ENCODE measurements around the gene CSTF3.
"Not testable (repeated sequence)": the region's sequence is repeated elsewhere in the genome, so short reads cannot be mapped to it uniquely, and the experiment has no call there.

Gene CSTF3

DNA sequence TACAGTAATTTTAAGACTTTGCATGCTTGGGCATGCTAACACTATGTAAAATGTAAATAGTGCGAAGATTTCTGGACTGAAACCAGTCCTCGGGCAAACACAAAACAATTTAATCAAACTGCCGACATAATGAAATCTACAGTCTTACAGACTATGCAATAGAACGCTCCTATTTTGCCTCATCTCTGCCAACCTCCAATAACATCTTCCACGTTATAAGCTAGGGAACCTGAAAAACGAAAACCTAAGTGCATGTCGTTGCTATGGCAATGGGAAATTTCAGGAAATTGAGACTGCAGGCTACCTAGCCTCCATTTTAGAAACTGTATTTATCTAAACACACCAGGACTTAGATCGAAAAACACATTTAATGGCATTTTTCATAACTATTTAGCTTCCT is 1.1 kb downstream of the CSTF3 start:
- DNase-seq = no peak

DNA sequence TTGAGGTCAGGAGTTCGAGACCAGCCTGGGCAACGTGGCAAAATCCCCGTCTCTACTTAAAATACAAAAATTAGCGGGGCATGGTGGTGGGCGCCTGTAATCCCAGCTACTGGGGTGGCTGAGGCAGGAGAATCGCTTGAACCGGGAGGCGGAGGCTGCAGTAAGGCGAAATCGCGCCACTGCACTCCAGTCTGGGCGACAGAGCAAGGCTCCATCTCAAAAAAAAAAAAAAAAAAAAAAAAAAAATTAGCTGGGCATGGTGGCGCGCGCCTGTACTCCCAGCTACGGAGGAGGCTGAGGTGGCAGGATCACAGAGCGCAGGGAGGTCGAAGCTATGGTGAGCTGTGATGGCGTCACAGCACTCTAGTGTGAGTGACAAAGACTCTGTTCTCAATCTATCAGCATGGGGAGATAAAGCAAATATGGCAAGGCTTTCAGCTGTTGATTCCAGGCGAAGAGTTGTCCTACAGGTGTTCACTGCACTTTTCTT is 1.9 kb downstream of the CSTF3 start:
- not testable (repeated sequence) for DNase-seq

DNA sequence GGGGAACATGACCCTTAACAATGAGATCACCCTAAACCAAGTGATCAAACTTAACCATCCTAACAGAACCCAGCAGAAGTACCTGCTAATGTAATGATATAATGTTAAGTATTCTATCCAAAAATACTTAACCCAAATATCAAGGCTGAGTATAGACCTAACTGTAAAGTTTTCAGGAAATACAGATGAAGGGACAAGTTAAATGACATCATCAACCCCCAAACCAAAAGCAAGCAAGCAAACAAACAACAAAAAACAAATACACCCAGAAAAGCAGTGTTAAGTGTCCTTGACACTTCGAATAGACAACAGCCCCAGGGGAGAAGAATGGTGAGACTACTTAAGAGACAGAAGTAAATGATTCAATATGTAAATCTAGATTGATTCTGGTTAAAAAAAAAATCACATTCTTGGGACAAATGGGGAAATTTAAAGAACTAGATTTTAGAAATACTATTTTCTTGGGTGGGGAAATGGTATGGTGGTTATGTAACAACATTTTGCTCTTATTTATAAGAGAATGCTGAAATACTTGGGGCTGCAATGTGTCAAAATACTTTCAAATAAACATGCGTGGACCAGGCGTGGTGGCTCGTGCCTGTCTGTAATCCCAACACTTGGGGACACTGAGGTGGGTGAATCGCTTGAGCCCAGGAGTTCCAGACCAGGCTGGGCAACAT is 2.5 kb downstream of the CSTF3 start:
- no peak for DNase-seq

DNA sequence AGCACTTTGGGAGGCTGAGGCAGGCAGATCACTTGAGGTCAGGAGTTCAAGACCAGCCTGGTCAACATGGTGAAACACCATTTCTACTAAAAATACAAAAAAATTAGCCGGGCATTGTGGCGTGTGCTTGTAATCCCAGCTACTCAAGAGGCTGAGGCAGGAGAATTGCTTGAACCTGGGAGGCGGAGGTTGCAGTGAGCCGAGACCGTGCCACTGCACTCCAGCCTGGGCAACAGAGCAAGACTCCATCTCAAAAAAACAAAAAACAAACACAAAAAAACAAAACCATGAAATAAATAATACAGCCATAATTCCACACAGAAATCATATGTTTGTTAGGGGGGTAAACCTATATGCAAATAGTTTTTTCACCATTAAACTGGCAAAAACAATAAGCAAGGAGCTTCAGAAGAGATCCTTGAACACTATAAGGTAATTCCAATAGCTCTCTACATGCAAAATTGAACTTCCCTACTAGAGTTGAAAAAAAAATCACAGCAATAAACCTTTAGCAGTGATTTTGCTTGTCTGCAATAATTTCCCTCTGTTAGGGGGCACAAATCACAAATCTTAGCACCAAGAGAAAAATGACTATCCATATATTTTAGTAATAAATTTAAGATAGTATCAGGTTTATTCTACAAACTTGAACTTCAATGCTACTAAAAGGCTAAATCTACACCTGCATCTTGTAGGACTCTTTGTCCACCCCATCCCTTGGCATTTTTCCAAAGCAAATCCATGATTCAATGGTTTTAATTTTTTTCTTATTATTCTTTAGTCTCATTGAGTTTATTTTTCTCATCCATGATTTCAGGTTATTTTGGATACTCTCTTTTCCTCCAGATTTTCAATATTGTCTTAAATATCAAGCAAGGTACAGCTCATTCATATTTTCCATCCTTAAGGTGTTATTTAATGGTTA is 3.9 kb downstream of the CSTF3 start:
- no peak for DNase-seq

DNA sequence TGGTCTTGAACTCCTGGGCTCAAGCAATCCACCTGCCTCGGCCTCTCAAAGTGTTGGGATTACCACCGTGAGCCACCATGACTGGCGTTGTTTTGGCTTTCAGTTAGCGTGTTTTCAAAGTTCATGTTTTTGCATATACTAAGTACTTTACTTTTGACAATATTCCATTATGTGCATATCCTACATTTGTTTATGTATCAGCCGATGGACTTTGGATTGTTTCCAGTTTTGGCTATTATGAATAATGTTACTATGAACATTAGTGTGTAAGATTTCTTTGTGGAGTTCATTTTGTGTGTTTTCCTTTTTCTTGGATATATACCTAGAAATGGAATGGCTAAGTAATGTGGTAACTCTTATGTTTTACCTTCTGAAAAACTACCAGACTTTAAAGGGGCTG is 9.9 kb downstream of the CSTF3 start:
- DNase-seq = no peak

DNA sequence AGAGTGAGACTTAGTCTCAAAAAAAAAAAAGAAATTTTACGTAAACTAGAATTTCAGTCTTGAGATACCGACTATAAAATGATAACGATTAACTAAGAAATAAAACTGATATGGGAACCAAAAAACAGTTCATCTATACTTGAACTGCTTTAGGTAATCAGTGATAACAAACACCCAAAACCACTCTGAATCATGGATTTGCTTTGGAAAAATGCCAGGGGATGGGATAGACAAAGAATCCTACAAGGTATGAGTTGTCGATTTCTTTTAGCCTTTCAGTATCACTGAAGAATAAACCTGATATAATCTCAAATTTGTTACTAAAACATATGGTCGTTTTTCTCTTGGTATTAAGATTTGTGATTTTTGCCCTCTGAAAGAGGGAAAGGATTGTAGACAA is 13.7 kb downstream of the CSTF3 start:
- DNase-seq = no peak

DNA sequence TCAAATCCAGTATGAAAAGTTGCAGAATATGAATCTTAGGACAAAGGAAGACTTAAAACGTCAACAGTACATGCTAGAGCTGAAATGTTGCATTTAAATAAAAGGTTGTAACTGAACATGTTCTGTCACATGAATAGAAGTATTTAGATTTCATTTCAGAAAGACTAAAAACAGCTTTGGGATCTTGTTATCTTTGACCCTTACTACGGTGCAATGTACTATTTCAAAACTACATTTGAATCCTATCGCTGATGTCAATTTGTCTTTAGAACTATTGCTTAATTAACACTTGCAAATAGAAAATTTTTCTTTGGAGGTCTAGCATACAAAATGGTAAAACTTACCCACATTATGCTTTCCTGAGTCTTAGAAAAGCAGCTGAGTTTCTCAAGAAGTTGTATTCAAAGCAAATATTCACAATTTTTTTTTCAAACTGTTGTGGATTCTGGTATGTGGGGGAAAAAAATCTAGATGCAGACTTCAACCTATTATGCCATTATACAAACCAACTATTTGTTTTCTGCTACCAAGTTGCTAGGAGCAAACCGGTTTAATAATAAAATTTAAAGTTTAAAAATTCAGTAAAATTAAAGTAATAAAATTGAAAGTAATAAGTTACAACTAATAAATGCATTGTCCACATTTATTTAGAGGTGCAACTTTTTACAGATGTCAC is 25.4 kb downstream of the CSTF3 start:
- no peak for DNase-seq

DNA sequence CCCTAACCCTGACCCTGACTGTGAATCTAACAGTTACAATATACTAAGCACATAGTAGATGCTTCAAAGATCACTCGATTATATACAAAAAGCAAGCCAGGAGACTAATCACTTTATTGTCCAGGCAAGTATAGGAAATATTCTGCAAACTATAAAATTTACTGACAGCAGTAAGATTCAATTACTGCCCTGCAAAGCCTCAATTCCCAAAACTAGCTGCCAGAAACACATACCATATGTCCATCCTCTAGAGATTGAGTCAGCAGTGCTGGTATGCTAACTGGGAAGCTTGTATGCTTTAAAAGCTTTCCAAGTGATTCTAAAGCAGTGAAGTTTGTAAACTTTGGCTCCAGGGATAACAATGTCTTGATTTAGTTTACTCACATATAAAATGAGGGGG is 26.1 kb downstream of the CSTF3 start:
- no peak for DNase-seq

DNA sequence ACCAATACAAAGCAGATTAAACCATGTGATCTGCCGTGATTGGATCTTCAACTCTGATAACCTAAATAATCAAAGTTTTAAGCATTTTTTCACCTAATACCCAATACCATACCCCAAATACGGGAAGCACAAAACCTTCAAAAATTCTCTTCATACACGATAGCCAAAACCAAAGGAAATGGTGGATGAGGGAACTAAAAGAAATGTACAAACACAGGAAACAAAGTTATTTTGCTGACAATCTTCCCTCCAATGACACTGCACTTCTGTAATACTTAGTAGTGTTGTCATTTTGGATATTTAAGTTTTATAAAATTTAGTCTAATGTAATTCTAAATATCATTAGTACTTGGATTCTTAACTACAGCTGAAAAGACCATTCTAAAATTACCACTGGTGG is 27.0 kb downstream of the CSTF3 start:
- DNase-seq = no peak

DNA sequence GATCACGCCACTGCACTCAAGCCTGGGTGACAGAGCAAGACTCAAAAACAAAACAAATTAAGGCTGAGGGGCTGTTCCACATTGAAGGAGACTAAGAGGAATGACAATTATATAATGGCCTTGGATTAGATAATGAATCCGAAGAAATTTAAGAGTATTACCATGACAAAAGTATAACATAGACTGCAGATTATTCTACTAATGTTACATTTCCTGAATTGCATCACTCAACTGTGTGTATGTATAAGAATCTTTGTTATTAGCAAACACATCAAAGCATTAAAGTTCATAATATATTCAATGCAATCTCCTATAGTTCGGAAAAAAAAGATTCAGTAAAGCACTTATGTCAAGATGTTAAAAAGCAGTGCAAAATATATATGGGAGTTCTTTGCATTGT is 27.5 kb downstream of the CSTF3 start:
- DNase-seq = no peak

DNA sequence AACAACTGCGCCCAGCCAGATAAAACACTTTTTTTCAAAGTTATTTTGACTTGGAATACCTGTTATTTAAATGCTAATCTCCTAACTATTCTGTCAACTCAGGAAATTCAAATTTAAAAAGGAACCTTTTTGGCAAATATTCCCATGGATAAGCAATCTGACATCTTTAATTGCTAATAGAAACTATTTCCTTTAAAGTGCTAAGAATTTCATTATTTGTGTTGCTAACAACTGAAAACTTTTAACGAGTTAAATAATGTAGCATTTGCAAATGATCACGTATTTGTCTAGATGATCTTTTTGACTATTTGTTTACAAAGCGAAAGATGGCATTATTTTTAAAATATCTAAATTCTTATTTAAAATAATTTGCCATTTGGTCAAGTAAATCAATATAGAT is 28.8 kb downstream of the CSTF3 start:
- no peak for DNase-seq

DNA sequence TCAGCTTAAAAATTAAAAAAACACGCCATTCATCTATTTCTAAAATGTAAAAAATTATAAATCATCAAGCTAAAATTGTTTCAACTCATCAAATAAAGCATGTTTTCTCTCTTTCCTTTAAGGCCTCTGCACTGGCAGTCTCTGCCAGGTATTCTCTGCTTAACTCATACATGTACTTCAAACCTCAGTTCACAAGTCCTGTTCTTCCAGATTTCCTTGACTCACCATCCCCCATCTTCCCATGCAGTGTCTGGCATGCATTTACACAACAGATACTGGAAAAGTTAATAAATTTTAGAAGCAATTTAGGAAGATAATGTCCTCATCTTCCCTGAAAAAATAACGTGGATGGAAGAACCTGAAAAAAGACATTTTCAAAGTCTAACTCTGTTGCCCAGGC is 32.5 kb downstream of the CSTF3 start:
- no peak for DNase-seq

DNA sequence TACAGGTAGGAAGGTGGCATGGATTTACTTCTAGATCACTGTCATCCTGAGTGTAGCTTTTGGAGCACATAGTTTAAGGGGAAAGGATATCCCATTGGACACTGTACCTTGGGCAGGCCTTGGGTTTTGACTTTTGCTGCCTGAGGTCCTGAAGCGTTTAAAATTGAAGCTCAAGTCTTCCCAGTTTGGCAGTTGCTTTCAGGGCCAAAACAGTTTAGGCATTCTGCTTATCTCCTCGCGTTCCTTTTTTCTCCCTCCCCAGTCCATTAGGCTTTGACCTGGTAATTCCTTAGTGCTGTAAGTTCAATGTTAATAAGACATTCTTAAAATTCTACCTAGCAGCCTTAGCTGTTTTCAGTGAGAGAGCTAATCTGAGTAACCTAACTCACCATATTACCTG is 35.7 kb downstream of the CSTF3 start:
- DNase-seq = no peak

DNA sequence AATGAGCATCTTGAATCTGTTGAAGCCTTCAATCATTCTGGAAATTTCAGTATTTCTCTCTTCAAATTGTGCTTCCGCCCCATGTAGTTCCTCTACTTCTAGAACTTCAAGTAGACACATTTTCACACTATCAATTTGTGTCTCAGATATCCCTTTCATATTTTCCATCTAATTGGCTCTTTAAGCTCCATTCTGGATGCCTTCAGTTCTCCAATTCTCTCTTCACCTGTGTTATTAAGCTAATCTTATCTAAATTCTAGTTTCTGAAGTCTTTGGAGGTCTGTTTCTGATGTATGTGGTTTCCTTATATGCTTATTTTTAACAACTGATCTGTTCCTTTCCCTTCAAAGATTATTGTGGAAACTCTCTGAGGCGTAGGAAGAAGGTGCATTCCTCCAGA is 36.3 kb downstream of the CSTF3 start:
- DNase-seq = no peak

DNA sequence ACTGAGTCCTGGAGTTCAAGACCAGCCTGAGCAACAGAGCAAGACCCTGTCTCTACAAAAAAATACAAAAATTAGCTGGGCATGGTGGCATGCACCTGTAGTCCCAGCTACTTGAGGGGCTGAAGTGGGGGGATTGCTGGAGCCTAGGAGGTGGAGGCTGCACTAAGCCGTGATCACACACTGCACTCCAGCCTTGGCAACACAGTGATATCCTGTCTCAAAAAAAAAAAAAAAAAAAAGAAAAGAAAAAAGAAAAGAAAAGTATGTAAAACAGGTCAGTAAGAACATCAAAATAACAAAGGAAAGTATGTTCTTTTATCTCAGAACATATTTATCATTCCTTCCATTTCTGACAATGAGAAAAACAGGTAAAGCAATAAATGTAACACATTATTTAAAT is 38.6 kb downstream of the CSTF3 start:
- not testable (repeated sequence) for DNase-seq

DNA sequence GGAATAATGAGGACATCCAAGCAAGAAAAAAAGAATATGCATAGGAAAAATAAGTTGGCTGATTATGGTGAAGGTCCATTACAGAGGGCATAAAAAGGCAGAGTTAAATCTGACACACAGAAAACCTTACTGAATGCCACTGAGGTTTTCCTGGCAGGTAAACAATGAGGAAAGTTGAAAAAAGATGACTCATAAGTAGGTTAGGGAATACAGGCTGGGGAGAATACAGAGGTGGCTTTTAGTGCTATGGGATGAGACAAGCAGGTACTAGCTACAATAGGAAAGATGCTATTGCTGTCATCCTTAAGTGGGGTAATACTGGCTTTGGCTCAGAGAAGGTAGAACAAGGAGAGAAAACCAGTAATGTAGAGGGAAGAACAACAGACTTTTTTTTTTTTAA is 44.7 kb downstream of the CSTF3 start:
- no peak for DNase-seq

DNA sequence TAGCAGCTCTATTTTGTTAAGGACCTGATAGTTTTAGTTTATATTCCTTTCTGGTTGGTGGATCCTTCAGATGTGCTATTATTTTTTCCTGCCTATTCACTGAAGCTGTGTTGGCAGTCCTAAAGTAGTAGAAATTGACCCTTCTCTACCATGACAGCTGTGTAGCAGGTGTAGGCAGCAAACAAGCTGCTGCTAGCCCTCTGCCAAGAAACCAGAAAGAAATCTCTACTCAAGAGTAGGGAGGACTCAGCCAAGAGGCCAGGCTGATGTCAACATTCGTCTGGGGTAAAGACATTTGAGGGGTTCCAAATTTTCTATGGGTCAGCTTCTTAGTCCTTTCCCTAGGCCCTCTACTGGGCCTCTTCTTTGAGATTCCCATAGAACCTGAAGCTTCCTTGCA is 51.2 kb downstream of the CSTF3 start:
- peak; percentile 47 for DNase-seq

DNA sequence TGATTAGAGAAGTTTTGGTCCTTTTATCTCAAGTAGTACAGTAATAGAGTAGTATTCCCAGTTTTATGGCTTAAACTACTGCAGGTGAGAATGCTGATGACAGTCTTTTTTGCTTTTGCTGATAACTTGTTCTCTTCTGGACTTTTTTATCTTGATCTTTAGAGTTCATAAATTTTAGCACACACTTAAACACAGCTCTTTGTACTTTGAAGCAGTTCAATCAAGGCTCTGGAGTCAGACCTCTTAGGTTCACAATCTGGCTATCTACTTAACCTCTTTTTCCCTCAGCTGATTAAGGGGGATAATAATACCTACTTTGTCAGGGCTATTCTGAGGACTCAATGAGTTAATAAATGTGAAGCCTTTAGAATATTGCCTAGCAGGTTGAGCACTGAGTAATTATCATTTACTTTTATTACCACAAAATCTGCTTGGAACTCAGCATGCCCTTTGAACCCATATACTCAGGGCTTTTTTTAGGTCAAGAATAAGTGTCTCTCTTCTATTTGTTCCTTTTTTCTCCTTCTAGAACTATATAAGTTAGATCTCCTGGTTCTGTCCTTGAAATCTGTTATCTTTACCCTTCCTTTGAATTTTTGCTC is 51.9 kb downstream of the CSTF3 start:
- no peak for DNase-seq

DNA sequence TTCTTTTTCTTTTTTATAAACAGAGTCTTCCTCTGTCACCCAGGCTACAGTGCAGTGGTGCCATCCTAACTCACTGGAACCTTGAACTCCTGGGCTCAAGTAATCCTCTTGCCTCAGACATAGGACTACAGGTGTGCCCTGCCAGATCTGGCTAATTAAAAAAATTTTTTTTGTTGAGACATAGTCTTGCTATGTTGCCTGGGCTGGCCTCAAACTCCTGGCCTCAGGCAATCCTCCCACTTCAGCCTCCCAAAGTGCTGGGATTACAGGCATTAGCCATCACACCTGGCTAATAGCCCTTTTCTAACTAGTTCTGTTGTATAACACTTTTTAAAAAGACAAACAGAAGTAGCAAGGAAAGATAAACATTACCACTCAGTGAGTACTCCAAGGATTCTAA is 57.4 kb downstream of the CSTF3 start:
- no peak for DNase-seq

DNA sequence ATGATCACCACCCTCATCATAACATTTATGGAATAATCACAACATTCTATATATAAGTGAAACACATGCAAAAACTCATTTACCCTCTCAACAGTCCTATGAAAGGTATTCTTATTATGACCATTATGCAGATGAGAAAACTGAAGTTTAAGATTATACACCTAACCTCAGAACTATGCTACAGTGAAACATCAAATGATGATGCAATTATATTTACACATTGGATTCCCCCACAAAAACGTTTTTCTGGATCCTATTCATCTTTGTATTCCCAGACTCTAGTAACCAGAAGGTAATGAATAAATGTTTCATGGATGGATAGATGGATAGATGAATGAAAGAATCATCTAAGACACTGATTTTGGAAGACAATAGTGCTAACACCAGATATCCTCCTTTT is 67.1 kb downstream of the CSTF3 start:
- DNase-seq = no peak

DNA sequence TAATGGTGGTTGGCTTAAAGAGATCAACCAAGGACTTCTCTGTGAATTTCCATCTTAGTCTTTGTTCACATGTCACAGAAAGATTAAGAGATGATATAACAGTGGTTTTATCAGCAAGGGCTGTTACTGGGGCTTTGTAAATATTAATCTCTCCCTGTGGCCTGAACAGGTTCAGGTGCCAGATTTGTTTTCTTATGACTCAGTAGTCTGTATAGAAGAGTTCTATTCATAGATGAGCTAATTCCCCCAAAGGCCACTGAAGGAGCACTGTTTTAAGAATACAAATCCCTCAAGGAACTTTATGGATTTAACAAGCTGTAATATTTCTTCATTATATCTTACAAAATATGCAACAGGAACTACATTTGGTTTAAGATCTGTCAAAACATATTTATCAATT is 71.5 kb downstream of the CSTF3 start:
- no peak for DNase-seq

DNA sequence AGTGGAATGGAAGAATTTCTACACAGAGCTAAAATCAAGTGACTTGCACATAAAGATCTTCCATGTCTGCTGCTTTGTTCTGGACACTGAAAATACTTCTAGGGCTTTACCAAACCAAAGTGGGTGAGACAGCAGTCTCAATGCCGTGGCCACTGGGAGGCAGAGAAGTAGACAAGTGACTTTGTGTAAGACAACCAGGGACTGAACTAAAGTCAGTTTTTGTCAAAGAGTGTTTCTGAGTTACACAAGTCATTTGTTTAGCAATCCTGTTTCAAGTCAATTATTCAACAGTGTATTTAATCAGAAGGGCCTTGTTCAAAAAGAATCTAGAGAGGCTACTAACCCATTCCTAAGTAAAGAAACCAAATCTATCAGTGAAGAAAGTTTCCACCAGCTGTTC is 75.3 kb downstream of the CSTF3 start:
- no peak for DNase-seq

DNA sequence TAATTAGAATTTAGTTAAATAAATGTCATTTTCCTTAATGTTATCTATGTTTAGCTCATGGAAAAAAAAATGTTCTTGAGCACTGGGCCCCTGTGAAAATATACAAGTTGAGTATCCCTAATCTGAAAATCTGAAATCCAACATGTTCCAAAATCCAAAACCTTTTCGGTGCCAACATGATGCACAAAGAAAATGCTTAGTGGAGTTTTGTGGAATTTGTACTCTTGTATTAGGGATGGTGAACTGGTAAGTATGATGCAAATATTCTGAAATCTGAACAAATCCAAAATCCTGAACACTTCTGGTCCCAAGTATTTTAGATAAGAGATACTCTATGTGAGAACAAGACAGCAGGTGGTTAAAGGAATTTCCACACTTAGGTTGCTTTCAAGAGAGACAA is 77.4 kb downstream of the CSTF3 start:
- no peak for DNase-seq

Data from right forelimb (tissue), 1 donor.